SK-N-SH treated with all-trans-retinoic acid at 6 μM for 48 hours (cell line): ENCODE measurements around the gene MYADM.
"Not testable (repeated sequence)": the region's sequence is repeated elsewhere in the genome, so short reads cannot be mapped to it uniquely, and the experiment has no call there.

Experiments used
- ATAC-seq: fragments of 200-7000 bp; cut with Tn5 transposase; 3 replicates; pipeline ENCODE4 v1.9.1; 2020; ENCODE audit warnings: mild to moderate bottlenecking, moderate library complexity
- ARNTL ChIP-seq: fragments of 450-650 bp; formaldehyde crosslinking; IDR thresholded peaks from 2 replicates; pipeline ENCODE4 v1.5.0; 2020; ENCODE audit warnings: low read depth, mild to moderate bottlenecking, moderate library complexity, borderline replicate concordance
- BACH2 ChIP-seq: fragments of 250-450 bp; sonication (Bioruptor Pico); IDR thresholded peaks from 2 replicates; pipeline ENCODE4 v1.9.0; 2021; ENCODE audit warnings: mild to moderate bottlenecking, borderline replicate concordance
- CREB5 ChIP-seq: fragments of 250-450 bp; sonication (Bioruptor Pico); IDR thresholded peaks from 2 replicates; pipeline ENCODE4 v1.5.1; 2020; ENCODE audit warnings: low read depth, mild to moderate bottlenecking, moderate library complexity
- CSDC2 ChIP-seq: fragments of 250-450 bp; sonication (Bioruptor Pico); IDR thresholded peaks from 2 replicates; pipeline ENCODE4 v1.5.0; 2020; ENCODE audit warnings: mild to moderate bottlenecking, moderate library complexity
- CSRNP3 ChIP-seq: fragments of 250-450 bp; sonication (Bioruptor Pico); IDR thresholded peaks from 2 replicates; pipeline ENCODE4 v1.5.1; 2021; ENCODE audit warnings: mild to moderate bottlenecking, moderate library complexity
- GLIS3 ChIP-seq: fragments of 250-450 bp; sonication (Bioruptor Pico); IDR thresholded peaks from 2 replicates; pipeline ENCODE4 v1.5.0; 2020; ENCODE audit warnings: mild to moderate bottlenecking, moderate library complexity
- ISL1 ChIP-seq: fragments of 250-450 bp; sonication (Bioruptor Pico); IDR thresholded peaks from 2 replicates; pipeline ENCODE4 v2.1.2; 2022; ENCODE audit warnings: mild to moderate bottlenecking, moderate library complexity
- OSR1 ChIP-seq: fragments of 250-450 bp; sonication (Bioruptor Pico); IDR thresholded peaks from 2 replicates; pipeline ENCODE4 v1.8.0; 2022; ENCODE audit warnings: moderate library complexity, mild to moderate bottlenecking, inconsistent platforms
- PATZ1 ChIP-seq: fragments of 250-450 bp; sonication (Bioruptor Pico); IDR thresholded peaks from 2 replicates; pipeline ENCODE4 v1.8.0; 2020; ENCODE audit warnings: mild to moderate bottlenecking, moderate library complexity, borderline replicate concordance
- POU6F1 ChIP-seq: fragments of 250-450 bp; sonication (Bioruptor Pico); IDR thresholded peaks from 2 replicates; pipeline ENCODE4 v1.8.0; 2021; ENCODE audit warnings: low read depth, mild to moderate bottlenecking, moderate library complexity, borderline replicate concordance
- RARB ChIP-seq: fragments of 250-450 bp; sonication (Bioruptor Pico); IDR thresholded peaks from 2 replicates; pipeline ENCODE4 v1.8.0; 2021; ENCODE audit warnings: mild to moderate bottlenecking, moderate library complexity
- SNAI2 ChIP-seq: fragments of 250-450 bp; sonication (Bioruptor Pico); IDR thresholded peaks from 2 replicates; pipeline ENCODE4 v1.5.0; 2020; ENCODE audit warnings: mild to moderate bottlenecking, moderate library complexity
- TCF4 ChIP-seq: fragments of 250-450 bp; sonication (Bioruptor Pico); IDR thresholded peaks from 2 replicates; pipeline ENCODE4 v1.8.0; 2021; ENCODE audit warnings: mild to moderate bottlenecking, moderate library complexity, borderline replicate concordance
- TOX ChIP-seq: fragments of 250-450 bp; sonication (Bioruptor Pico); IDR thresholded peaks from 2 replicates; pipeline ENCODE4 v1.8.0; 2021; ENCODE audit warnings: mild to moderate bottlenecking, moderate library complexity, borderline replicate concordance
- TSHZ2 ChIP-seq: fragments of 250-450 bp; sonication (Bioruptor Pico); IDR thresholded peaks from 2 replicates; pipeline ENCODE4 v1.5.0; 2020; ENCODE audit warnings: mild to moderate bottlenecking, moderate library complexity
- ZC3H10 ChIP-seq: fragments of 250-450 bp; sonication (Bioruptor Pico); IDR thresholded peaks from 2 replicates; pipeline ENCODE4 v1.5.1; 2021; ENCODE audit warnings: mild to moderate bottlenecking, moderate library complexity
- ZFP3 ChIP-seq: fragments of 250-450 bp; sonication (Bioruptor Pico); IDR thresholded peaks from 2 replicates; pipeline ENCODE4 v1.5.0; 2020; ENCODE audit warnings: mild to moderate bottlenecking, moderate library complexity
- ZFP30 ChIP-seq: fragments of 450-650 bp; formaldehyde crosslinking; IDR thresholded peaks from 2 replicates; pipeline ENCODE4 v1.5.0; 2022; ENCODE audit warnings: mild to moderate bottlenecking, moderate library complexity
- ZNF565 ChIP-seq: fragments of 450-650 bp; formaldehyde crosslinking; conservative IDR thresholded peaks from 2 replicates; pipeline ENCODE4 v1.5.0; 2020; ENCODE audit warnings: low read depth, mild to moderate bottlenecking, moderate library complexity
- ZNF70 ChIP-seq: fragments of 450-650 bp; formaldehyde crosslinking; IDR thresholded peaks from 2 replicates; pipeline ENCODE4 v1.5.0; 2020; ENCODE audit warnings: mild to moderate bottlenecking, moderate library complexity
- ZNF8 ChIP-seq: fragments of 450-650 bp; formaldehyde crosslinking; IDR thresholded peaks from 2 replicates; pipeline ENCODE4 v1.5.0; 2020; ENCODE audit warnings: mild to moderate bottlenecking, moderate library complexity

Gene MYADM

GRCh38 chr19:53868091-53868891, 608 bp downstream of the MYADM start:
- TF ChIP-seq ZFP30 (CRISPR knock-in tag) = no peak
- no peak for TF ChIP-seq SNAI2
- no peak for TF ChIP-seq ARNTL (CRISPR knock-in tag)
- TF ChIP-seq PATZ1 (CRISPR knock-in tag) = no peak; the same call in 1 of the 2 replicates
- TF ChIP-seq ZNF8 (CRISPR knock-in tag) = no peak
- TF ChIP-seq ZFP3 = no peak
- TF ChIP-seq TSHZ2 (CRISPR knock-in tag) = no peak
- no peak for TF ChIP-seq CSRNP3
- peak; percentile 70; the same call in 1 of the 2 replicates for TF ChIP-seq RARB (CRISPR knock-in tag)
- TF ChIP-seq TOX (CRISPR knock-in tag) = peak; percentile 42; the same call in 1 of the 2 replicates
- no peak for TF ChIP-seq ZNF70
- TF ChIP-seq OSR1 (CRISPR knock-in tag) = no peak
- no peak for TF ChIP-seq GLIS3 (CRISPR knock-in tag)
- no peak for TF ChIP-seq ZNF565 (CRISPR knock-in tag)
- TF ChIP-seq CSDC2 (CRISPR knock-in tag) = no peak
- no peak for TF ChIP-seq POU6F1 (CRISPR knock-in tag)
- TF ChIP-seq CREB5 (CRISPR knock-in tag) = no peak
- no peak for TF ChIP-seq ISL1 (CRISPR knock-in tag)
- 0 out of 2 replicates have a peak, but pooled peaks have one; percentile 31 for TF ChIP-seq ZC3H10 (CRISPR knock-in tag)
- ATAC-seq = peak; percentile 43

GRCh38 chr19:53868892-53869804, 1.5 kb downstream of the MYADM start:
- 0 out of 2 replicates have a peak, but pooled peaks have one; percentile 21 for TF ChIP-seq TOX (CRISPR knock-in tag)
- no peak for TF ChIP-seq BACH2 (CRISPR knock-in tag)
- no peak for TF ChIP-seq OSR1 (CRISPR knock-in tag)
- TF ChIP-seq GLIS3 (CRISPR knock-in tag) = peak; percentile 15; the same call in 1 of the 2 replicates
- peak; percentile 70; the same call in 1 of the 2 replicates for TF ChIP-seq TCF4 (CRISPR knock-in tag)
- peak; percentile 12; the same call in 1 of the 2 replicates for TF ChIP-seq TSHZ2 (CRISPR knock-in tag)
- peak; percentile 49 for TF ChIP-seq RARB (CRISPR knock-in tag)
- 0 out of 2 replicates have a peak, but pooled peaks have one; percentile 56 for TF ChIP-seq ZFP3
- ATAC-seq = peak; percentile 65

- not testable (repeated sequence) for ATAC-seq
These were observed 2.3 kb downstream of the MYADM start for GRCh38 chr19:53869805-53870484.
